Cerebellar cortex (tissue), 1 donor: Measurements from ENCODE around the gene STARD8.
"Not testable (repeated sequence)": the region's sequence is repeated elsewhere in the genome, so short reads cannot be mapped to it uniquely, and the experiment has no call there.

Experiments
- DNase-seq: peaks from one replicate; pipeline ENCODE4 v3.0.0-alpha.2; 2015; ENCODE audit warnings: low spot score

The STARD8 gene

DNA sequence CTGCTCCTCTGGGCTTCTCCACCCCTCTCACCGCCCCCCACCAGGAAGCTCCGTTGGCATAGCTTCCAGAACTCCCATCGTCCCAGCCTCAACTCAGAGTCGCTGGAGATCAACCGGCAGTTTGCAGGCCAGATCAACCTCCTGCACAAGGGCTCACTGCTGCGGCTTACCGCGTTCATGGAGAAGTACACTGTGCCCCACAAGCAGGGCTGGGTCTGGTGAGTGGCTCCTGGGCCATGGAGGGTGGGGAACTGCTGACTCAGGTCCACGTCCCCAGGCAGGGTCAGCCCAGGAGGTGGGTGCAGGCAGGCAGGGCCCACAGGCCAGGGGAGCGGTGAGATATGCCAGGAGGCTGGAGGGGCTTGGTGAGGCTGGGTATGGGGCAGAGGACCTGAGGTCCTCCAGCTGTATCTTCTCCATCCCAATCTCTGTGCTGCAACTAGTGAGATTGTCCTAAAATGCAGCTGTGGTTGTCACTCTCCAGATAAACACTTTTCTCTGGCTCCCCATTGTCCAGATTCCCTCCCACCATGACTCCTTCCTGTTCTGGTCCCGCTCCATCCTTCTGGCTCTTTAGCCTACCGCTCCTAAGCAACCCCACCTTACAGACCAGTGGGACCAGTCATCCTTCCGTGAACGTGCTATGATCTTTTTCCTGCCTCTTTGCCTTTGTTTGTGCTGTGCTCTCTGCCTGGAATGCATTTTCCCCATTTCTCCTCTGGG is 71.9 kb downstream of the STARD8 start:
- no peak for DNase-seq

DNA sequence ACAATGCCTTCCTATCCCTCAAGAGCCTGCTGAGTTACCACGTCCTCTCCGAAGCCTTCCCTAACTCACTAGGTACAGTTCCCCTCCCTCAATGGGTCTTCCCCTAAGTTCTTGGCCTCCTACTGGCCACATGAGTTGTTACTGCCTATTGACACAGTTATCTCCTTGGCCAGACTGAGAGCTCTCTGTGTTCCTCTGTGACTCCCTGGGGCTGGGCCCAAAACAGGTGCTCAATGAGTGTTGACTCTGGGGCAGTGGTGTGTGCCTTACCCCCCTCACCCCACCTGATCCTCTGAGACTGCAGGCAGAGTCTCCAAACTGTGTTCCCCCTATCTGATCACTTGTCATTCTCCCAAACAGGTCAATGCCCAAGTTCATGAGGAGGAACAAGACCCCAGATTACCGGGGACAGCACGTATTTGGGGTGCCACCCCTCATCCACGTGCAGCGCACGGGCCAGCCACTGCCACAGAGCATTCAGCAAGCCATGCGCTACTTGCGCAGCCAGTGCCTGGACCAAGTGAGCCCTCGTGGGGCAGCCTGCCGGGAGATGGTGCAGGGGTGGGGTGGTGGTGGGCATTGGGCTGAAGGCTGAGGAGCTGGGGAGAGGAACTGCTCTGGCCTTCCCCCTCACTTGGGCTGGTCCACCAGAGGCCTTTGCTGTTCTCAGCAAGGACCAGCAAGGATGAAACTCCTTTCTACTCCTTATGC is 72.6 kb downstream of the STARD8 start:
- DNase-seq: no peak

DNA sequence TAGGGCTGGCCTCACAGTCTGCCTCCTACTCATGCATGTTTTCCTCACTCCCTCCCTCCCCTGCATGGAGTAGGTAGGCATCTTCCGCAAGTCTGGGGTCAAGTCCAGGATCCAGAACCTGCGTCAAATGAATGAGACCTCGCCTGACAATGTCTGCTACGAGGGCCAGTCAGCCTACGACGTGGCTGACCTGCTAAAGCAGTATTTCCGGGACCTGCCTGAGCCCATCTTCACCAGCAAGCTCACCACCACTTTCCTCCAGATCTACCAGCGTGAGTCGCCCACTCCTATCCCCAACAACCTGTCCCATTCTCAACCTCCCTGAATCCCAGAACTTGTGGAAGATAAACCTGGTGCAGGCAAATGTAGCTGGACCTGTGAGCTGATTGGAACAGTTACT is 73.4 kb downstream of the STARD8 start:
- DNase-seq: no peak

DNA sequence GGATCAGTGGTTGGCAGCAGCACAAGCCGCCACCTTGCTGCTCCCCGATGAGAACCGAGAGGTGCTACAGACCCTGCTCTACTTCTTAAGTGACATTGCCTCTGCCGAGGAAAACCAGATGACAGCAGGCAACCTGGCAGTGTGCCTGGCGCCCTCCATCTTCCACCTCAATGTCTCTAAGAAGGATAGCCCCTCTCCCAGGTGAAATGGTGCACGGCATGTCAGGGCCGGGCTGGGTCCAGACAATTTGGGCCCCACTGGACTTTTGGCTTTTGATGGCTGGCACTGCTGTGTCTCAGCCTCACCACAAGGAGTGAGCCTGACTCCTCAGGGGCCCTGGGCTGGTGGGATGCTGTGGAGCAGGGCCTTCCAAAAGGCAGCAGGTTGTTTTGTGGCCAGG is 74.1 kb downstream of the STARD8 start:
- no peak for DNase-seq

DNA sequence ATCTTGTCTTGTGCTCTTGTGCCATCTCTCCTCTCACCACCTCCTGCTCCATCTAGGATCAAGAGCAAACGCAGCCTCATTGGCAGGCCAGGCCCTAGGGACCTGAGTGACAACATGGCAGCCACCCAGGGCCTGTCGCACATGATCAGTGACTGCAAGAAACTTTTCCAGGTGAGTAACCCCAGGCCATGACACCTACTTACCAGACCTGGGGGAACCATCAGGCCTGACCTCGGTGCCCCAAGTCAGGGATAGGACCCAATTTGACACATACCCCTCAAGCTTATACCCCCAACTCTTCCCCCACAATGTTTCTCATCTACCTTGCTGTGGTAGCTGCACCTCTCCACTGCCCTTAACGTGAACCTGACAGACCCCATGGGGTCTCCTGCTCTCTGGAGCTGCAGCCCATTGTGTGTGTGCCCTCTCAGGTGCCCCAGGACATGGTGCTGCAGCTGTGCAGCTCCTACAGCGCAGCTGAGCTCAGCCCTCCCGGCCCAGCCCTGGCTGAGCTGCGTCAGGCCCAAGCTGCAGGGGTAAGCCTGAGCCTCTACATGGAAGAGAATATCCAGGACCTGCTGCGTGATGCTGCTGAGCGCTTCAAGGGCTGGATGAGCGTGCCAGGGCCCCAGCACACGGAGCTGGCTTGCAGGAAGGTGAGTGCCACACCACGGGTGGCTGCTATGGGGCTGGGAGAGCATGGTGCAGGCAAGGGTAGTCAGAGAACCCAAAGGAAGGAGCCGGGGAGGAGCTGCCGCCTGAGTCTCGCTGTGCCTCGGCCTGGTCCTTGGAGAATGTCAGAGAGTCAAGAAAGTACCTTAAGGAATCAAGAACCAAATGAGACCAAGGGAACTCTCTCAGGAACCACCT is 74.8 kb downstream of the STARD8 start:
- DNase-seq: no peak

DNA sequence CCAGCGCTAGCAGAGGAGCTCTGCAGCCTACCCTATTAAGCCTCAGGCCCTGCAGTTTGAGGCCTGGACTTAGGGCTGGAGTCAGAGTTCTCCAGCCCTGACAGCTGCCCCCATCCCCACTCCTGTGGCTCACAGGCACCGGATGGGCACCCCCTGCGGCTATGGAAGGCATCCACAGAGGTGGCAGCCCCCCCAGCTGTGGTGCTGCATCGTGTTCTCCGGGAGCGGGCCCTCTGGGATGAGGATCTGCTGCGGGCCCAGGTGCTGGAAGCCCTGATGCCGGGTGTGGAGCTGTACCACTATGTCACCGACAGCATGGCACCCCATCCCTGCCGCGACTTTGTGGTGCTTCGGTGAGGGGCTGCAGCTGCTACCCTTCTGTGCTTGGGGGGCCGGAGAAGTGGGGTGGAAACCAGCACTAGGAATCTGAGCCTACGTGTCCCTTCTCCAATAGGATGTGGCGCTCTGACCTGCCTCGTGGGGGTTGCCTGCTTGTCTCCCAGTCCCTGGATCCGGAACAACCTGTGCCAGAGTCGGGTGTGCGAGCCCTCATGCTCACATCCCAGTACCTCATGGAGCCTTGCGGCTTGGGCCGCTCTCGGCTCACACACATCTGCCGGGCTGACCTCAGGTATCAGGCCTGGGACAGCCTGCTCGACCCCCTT is 76.2 kb downstream of the STARD8 start:
- DNase-seq: no peak

DNA sequence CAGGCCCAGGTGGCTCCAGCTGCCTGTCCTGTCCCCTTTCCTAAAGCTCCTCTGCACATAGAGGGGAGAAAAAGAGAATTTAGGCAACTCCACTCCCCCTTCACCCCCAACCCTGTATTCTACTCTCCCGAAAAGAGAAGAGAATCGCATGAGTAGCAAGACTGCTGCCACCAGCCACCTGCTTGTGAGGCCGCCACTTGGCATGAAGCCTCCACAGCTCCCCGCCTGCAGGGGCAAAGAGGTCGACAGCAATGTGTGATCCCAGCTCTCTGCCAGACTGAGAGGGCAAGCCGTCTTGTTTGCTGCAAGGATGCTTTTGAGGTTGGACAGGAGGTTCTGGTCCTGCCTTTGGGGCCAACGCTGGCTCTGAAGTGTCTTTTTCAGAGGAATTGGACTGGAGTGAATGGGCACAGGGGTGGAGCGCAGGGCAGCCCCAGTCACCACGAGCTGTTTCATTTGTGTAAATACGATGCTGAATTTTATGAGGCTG is 77.1 kb downstream of the STARD8 start:
- DNase-seq: no peak

DNA sequence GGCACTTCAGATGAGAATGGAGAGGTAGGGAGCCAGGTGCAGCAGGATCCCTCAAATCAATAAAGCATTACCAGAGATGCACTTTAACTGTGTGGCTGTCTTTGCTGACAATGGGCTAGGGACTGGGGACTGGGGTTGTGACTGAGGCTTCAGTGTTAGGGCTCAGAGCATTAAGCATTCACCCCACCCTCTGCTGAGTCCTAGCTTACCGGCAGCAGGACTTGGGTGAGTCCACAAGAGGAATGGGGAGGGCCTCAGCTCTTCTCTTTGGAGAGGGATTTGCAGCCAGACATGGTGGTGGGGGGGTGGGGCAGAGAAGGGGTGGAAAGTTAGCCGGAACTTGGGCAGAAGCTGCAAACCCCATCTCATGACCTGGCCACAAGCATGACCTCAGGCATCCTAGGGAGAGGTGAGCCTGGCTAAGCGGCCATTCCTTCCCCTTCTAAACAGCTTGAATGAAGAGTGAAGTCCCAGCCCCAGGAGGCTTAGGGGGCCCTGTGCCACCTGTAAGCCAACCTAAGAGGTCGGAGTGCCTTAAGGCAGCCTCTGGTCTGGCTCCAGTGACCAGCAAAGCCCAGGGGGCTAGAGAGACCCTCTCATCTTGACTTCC is 78.4 kb downstream of the STARD8 start:
- no peak for DNase-seq

DNA sequence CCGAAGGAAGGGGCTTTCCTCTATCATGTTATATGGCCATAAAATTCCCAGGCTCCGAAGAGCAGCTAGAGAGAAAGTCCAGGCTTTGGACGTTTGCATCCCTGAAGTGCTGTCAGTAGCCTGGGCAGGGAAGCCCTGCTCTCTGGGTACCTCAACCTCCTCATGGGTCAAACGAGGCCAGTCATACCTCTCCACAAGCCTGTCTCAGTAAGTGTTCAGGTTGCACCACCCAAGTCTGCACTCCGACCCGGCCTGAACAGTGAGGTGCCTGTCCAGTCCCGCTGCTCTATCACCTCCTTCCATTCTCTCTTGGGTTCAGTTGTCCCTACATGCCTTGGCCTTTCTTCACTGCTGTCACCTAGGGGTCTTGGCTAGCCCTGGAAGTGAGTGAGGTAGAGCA is 78.9 kb downstream of the STARD8 start:
- DNase-seq: no peak

DNA sequence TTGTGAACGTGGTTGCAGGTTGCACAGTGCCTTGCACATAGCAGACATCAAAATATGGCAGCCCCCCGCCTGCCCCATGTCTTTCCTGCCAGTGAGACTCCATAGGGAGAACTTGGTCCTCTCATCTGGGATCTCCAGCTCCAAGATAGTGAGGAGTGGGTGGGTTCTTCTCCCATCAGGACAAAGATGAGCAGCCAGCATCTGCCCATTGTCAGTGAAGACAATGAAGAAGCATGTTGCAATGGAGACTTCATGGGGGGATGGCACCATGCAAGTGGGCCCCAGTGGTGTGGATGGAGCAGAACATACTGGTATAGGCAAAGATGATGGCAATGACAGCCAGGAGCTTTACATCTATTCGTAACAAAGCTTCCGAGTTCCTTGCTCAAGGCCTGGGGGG is 80.2 kb downstream of the STARD8 start:
- DNase-seq: no peak

DNA sequence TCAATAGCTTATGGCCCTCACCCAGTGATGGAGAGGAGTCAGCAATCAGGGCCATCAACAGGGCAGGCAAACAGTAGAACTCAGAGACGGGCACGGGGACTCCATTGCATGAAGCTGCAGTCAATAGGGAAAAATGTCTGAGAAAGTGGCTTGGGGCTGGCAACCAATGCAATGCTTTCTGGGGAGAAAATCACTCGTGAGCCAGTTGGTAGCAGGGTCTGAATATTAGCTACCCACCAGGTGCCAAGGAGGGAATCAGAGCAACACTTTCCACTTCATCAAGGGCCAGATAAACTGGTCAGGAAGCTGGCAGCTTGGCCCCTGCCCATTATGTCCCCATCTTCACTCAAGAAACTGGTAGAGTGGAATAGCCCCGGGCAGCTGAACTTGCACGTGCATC is 80.7 kb downstream of the STARD8 start:
- DNase-seq: no peak

DNA sequence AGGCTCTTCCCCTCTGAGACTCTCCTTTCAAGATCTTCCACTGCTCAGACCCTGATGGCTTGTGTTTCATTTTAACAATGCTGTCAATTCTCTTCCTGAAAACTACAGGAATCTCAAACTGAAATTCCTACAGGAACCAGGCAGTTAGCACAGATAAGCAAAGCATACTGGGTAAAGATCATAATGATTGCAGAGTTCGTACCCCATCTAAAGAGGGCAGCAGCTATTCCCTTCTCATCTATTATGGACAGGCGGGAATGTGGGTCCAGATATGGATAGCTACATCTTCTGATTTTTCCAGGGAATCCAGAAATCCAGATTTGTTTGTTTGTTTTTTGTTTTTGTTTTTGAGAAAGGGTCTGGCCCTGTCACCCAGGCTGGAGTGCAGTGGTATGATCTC is 83.8 kb downstream of the STARD8 start:
- no peak for DNase-seq

DNA sequence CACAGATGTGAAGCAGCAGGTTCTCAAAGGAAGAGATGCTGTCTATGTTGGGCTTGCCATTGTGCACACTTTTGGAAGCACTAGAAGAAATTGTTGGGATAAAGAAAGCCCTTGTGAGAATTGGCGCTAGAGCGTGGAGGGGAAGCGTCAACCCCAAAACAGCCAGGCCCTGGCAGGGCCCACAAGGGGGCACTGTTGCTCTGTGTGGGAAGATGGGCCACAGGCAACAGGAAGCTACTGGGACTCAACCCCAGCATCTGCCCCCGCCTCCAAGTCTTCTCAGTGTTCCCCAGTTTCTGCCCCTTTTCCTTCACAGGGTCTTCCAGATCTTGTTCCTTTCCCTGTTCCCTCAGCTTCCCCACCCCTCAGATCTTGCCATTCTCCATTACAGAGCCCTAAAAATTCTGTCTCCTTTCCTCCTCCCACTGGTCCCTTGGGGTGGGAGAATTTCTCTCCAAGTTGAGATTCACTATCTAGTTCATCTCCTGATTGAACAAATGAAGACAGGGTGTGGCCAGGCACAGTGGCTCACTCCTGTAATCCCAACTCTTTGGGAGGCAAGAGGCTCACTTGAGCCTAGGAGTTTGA is 85.5 kb downstream of the STARD8 start:
- peak; percentile 22 for DNase-seq

DNA sequence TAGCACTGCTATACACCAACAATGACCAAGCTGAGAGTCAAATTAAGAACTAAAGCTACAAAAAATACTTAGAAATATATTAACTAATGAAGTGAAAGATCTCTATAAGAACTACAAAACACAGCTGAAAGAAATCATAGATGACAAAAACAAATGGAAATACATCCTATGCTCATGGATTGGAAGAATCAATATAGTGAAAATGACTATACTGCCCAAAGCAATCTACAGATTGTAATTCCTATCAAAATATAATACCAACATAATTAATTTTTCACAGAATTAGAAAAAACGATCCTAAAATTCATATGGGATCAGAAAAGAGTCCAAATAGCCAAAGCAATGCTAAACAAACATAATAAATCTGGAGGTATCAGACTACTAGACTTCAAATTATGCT is 87.8 kb downstream of the STARD8 start:
- no peak for DNase-seq

DNA sequence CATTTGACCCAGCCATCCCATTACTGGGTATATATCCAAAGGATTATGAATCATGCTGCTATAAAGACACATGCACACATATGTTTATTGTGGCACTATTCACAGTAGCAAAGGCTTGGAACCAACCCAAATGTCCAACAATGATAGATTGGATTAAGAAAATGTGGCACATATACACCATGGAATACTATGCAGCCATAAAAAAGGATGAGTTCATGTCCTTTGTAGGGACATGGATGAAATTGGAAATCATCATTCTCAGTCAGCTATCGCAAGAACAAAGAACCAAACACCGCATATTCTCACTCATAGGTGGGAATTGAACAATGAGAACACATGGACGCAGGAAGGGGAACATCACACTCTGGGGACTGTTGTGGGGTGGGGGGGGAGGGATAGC is 94.4 kb downstream of the STARD8 start:
- DNase-seq: not testable (repeated sequence)

DNA sequence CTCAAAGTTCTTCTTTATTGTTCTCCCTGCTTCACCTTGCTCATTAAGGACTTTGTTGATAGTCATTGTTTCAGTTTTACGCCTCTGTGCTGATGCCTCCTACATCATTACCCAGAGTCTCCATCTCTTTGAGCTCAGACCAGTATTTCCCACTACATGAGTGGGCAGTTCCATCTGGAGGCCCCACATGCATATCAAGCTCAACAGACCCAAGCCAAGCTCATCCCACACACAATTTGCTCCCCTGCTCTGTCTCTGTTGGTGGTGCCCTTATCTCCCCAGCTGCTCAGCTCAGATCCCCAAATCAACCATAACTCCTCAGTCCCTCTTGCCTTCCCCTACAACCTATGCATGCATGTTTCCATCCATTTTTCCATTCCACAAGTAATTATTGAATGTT is 96.3 kb downstream of the STARD8 start:
- DNase-seq: no peak

DNA sequence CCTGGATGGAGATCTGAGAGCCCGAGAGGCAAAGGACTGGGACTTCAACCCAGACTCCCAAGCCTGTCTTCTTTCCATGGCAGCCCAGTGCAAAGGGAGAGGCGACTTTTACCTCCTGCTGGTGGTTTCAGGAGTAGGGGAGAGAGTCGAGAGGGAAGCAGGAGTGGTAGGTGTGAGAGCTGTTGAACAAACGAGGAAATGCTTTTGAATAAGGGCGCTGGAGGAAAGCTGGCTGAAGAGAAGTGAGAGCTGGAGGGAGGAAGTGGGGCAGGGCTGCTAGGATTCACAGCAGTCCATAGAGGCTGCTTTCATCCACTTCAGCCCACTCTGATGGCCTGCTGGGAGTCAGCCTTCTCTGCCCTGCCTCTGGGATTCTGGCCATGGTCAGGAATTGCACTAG is 99.5 kb downstream of the STARD8 start:
- no peak for DNase-seq

DNA sequence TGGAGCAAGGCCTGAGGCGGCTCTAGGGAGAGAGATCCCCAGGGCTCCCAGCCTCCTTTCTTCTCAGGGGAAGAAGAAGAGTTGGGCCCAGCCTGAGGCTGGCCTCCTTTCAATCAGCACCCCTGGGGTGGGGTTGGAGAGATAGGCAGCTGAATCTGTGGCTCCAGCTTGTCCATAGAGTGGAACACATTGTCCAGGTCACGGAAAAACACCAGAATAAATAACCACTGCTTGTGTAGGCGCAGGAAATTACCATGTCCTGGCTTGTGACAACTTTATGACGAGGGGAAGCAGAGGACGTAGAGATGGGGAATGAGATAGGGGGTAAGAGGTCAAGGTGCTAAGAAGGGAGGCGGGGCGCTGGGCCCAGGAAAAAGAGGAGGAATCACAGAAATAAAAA is 100.6 kb downstream of the STARD8 start:
- no peak for DNase-seq

DNA sequence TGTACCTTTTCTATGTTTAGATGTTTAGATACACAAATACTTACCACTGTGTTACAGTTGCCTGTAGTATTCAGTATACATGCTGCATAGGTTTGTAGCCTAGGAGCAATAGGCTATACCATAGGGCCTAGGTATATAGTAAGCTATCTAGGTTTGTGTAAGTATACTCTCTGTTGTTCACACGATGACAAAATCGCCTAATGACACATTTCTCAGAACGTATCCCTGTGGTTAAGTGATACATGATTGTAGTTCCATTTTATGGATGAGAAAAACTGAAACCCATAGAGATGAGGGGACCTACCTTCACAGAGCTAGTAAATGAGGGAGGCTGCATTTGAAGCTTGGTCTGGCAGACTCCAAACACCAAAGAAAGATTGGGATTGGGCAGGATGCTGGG is 102.0 kb downstream of the STARD8 start:
- no peak for DNase-seq

DNA sequence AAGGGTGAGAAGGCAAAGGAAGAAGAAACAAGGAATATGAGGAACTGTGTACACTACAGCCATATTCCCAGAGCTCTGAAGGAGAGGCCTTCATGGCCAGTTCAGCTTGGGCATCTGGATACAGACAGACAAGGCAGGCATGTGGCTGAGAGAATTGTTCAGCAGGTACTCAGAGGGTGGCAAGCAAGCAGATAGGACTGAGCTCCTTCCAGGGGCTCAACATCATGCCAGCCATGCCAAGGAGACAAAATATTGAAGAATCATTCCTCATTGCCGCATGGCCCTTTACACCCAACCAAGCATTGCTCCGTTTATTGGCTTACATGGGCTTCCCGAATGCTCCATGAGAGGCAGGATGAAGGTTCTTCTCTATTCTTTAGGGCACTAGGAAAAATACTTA is 102.8 kb downstream of the STARD8 start:
- no peak for DNase-seq

DNA sequence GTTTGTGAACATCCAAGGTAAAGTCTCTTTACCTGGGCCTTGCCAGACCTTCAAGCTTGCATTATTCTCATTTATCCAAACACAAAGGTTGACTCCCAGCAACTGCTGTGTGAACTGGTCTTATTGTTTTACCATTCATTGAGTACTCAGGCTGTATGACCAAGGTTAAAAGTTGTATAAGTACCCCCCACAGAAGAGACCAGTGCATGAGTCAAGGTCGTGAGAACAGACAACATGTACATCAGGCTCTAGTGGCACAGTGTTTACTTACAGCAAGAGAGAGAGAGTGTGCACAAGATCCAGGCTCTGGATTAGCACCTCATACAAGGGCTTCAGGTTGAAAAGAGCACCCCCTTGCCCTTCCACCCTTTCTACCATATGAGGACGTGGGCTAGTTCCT is 103.9 kb downstream of the STARD8 start:
- no peak for DNase-seq
